Gastrocnemius medialis (tissue), 4 donors: ENCODE measurements around the gene PLA2G2E. TPM values are rescaled to one million over a fixed set of nuclear protein-coding genes. Genes with fewer than 3 reads are reported as not detected.

Source experiments
- ATAC-seq, 2 donors: fragments of 150-250 bp; one replicate each; pipeline ENCODE4 v1.9.1; 2016
- DNase-seq, 2 donors: peaks; one replicate each; pipeline ENCODE4 v3.0.0-alpha.2; 2019
- H3K27ac ChIP-seq, 4 donors: fragments of 200-600 bp; sonication (generic); 1 replicate in 1 of 4; 2 replicates in 3 of 4; pipeline ENCODE4 v1.5.1; 2016 to 2018; ENCODE audit warnings: mild to moderate bottlenecking in 2 of 4, moderate library complexity in 1 of 4
- H3K27me3 ChIP-seq, 3 donors: fragments of 200-600 bp; sonication (generic) in 2 of 3; 1 replicate in 1 of 3; 2 replicates in 2 of 3; pipeline versions ENCODE4 v1.5.1 to v1.6.0; 2016 to 2019; ENCODE audit warnings: mild to moderate bottlenecking in 1 of 3, moderate library complexity in 1 of 3
- H3K36me3 ChIP-seq, 2 donors: fragments of 200-600 bp; sonication (generic) in 1 of 2; one replicate each; pipeline ENCODE4 v1.5.1; 2017 to 2018
- H3K4me1 ChIP-seq, 2 donors: fragments of 200-600 bp; sonication (generic) in 1 of 2; one replicate each; pipeline ENCODE4 v1.5.1; 2016 to 2017; ENCODE audit warnings: mild to moderate bottlenecking in 2 of 2
- H3K4me3 ChIP-seq, 4 donors: fragments of 200-600 bp; sonication (generic) in 3 of 4; 1 replicate in 1 of 4; 2 replicates in 3 of 4; pipeline ENCODE4 v1.5.1; 2016 to 2019; ENCODE audit warnings: mild to moderate bottlenecking in 2 of 4
- H3K9me3 ChIP-seq, 3 donors: fragments of 200-600 bp; sonication (generic) in 2 of 3; 1 replicate in 1 of 3; 2 replicates in 2 of 3; pipeline ENCODE4 v1.5.1; 2016 to 2019
- POLR2A ChIP-seq, 2 donors: fragments of 450-650 bp; IDR thresholded peaks; one replicate each; pipeline ENCODE4 v1.6.1; 2017; ENCODE audit warnings: antibody characterized with exemption in 2 of 2, mild to moderate bottlenecking in 2 of 2, moderate library complexity in 2 of 2
- in situ Hi-C, 4 donors: fragments of 200-750 bp; cut with MboI; loops; one replicate each; pipeline versions ENCODE4 v1.15.0 to v1.8.0; 2017; ENCODE audit warnings: low sequenced_read_pairs in 4 of 4
- intact Hi-C: fragments of 100-400 bp; cut with DNase I; formaldehyde crosslinking; loops from one replicate; pipeline ENCODE4 v1.15.1; 2023; ENCODE audit warnings: low total_unique reads
- total RNA-seq, 4 donors: library from RNA; depleted of rRNA; stranded (reverse); fragments of >200 nt; gene quantifications; one replicate each; pipeline versions ENCODE4 v1.1.0 to v1.2.3, GENCODE V29; 2016
- TF ChIP-seq, protein P1 (sequence below), 5 experiments: fragments of 450-650 bp in 3 of 5; fragments of 200-600 bp in 2 of 5; sonication (generic) in 2 of 5; IDR thresholded peaks in 4 of 5; conservative IDR thresholded peaks in 1 of 5; 1 replicate in 4 of 5; 2 replicates in 1 of 5; pipeline ENCODE4 v1.5.1; 2016 to 2019; ENCODE audit warnings: antibody characterized with exemption in 5 of 5, mild to moderate bottlenecking in 3 of 5, moderate library complexity in 3 of 5

PLA2G2E gene
- total RNA-seq, 4 donors from 2014 or later, result not detected

- intact Hi-C loops, result no loop called here
- no peak for DNase-seq
These were observed 2.1 kb upstream of the PLA2G2E start for GRCh38 chr1:19925342-19926070.

GRCh38 chr1:19923953-19924346 is 533 bp upstream of the PLA2G2E start:
- no peak overlapping the region for H3K4me3 ChIP-seq
- H3K4me1 ChIP-seq, result no peaks in the 10 kb centered on the region
- no peaks in the 10 kb centered on the region for H3K27me3 ChIP-seq
- in situ Hi-C loops, result no loop called here
- DNase-seq (no peak), ATAC-seq (no peak)
- H3K27ac ChIP-seq, result no peak overlapping the region
- no peaks in the 10 kb centered on the region for H3K36me3 ChIP-seq
- H3K9me3 ChIP-seq, result no peaks in the 10 kb centered on the region
- intact Hi-C loops, result no loop called here
- TF ChIP-seq, protein P1, sequence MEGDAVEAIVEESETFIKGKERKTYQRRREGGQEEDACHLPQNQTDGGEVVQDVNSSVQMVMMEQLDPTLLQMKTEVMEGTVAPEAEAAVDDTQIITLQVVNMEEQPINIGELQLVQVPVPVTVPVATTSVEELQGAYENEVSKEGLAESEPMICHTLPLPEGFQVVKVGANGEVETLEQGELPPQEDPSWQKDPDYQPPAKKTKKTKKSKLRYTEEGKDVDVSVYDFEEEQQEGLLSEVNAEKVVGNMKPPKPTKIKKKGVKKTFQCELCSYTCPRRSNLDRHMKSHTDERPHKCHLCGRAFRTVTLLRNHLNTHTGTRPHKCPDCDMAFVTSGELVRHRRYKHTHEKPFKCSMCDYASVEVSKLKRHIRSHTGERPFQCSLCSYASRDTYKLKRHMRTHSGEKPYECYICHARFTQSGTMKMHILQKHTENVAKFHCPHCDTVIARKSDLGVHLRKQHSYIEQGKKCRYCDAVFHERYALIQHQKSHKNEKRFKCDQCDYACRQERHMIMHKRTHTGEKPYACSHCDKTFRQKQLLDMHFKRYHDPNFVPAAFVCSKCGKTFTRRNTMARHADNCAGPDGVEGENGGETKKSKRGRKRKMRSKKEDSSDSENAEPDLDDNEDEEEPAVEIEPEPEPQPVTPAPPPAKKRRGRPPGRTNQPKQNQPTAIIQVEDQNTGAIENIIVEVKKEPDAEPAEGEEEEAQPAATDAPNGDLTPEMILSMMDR (IDR thresholded peaks at IDR 0.05 in 4 of 5, conservative IDR thresholded peaks at IDR 0.05 in 1 of 5), result no peak
- no peak for TF ChIP-seq POLR2A (IDR thresholded peaks at IDR 0.05)

More at GRCh38 chr1:19925342-19926070, 2.1 kb upstream of the PLA2G2E start:
- Histone ChIP-seq H3K36me3 (no peaks in the 10 kb centered on the region), H3K4me1 (no peaks in the 10 kb centered on the region), H3K27me3 (no peaks in the 10 kb centered on the region), H3K9me3 (no peaks in the 10 kb centered on the region), H3K27ac (no peak overlapping the region), H3K4me3 (no peak overlapping the region)
- in situ Hi-C loops, result no loop called here
- TF ChIP-seq, protein P1 (IDR thresholded peaks at IDR 0.05 in 4 of 5, conservative IDR thresholded peaks at IDR 0.05 in 1 of 5), result no peak
- no peak for TF ChIP-seq POLR2A (IDR thresholded peaks at IDR 0.05)
- ATAC-seq, result no peak

GRCh38 chr1:19922015-19922688 is 1.3 kb downstream of the PLA2G2E start:
- Histone ChIP-seq H3K27me3 (no peaks in the 10 kb centered on the region), H3K36me3 (no peaks in the 10 kb centered on the region), H3K27ac (no peak overlapping the region), H3K4me3 (no peak overlapping the region), H3K4me1 (no peaks in the 10 kb centered on the region), H3K9me3 (no peaks in the 10 kb centered on the region)
- in situ Hi-C loops (no loop called here), intact Hi-C loops (no loop called here)
- ATAC-seq, result no peak
- TF ChIP-seq POLR2A (IDR thresholded peaks at IDR 0.05), result no peak
- TF ChIP-seq, protein P1 (IDR thresholded peaks at IDR 0.05 in 4 of 5, conservative IDR thresholded peaks at IDR 0.05 in 1 of 5), result no peak
- no peak for DNase-seq

DNA sequence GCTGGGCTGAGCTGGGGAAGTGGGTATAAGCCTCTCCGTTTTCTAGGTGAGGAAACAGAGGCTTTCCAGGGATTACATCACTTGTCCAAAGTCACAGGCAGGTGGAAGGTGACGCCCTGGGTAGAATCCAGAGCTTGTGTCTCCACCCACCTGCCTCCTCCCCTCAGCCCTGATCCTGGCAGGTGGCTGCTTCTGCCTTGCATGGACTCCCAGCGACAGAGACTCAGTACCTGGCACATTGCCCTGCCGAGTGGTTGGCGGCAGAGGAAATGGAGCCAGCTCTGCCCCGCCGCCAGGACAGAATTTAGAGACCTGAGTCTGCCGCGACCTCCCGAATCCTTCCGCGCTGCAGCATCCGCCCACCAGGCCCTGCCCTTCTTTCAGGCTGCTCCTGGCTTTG is 2.1 kb downstream of the PLA2G2E start:
- intact Hi-C loops, result no loop called here
- ATAC-seq (no peak), DNase-seq (no peak)
- no peaks in the 10 kb centered on the region for H3K36me3 ChIP-seq
- H3K4me1 ChIP-seq, result no peaks in the 10 kb centered on the region
- no peaks in the 10 kb centered on the region for H3K27me3 ChIP-seq
- in situ Hi-C loops, result no loop called here
- H3K4me3 ChIP-seq, result no peak overlapping the region
- TF ChIP-seq, protein P1 (IDR thresholded peaks at IDR 0.05 in 4 of 5, conservative IDR thresholded peaks at IDR 0.05 in 1 of 5), result no peak
- no peak for TF ChIP-seq POLR2A (IDR thresholded peaks at IDR 0.05)
- no peaks in the 10 kb centered on the region for H3K9me3 ChIP-seq
- H3K27ac ChIP-seq, result no peak overlapping the region
